HG02885 (cell line): ENCODE data around the gene INTS12.
"Not testable (repeated sequence)": the region's sequence is repeated elsewhere in the genome, so short reads cannot be mapped to it uniquely, and the experiment has no call there.

ENCODE experiments used
- ATAC-seq: cut with Tn5 transposase; IDR thresholded peaks from one replicate; pipeline ENCODE4 v1.9.1; 2021; ENCODE audit warnings: mild to moderate bottlenecking; ENCODE audit not compliant: unreplicated experiment, poor library complexity

Gene INTS12, protein sequence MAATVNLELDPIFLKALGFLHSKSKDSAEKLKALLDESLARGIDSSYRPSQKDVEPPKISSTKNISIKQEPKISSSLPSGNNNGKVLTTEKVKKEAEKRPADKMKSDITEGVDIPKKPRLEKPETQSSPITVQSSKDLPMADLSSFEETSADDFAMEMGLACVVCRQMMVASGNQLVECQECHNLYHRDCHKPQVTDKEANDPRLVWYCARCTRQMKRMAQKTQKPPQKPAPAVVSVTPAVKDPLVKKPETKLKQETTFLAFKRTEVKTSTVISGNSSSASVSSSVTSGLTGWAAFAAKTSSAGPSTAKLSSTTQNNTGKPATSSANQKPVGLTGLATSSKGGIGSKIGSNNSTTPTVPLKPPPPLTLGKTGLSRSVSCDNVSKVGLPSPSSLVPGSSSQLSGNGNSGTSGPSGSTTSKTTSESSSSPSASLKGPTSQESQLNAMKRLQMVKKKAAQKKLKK

GRCh38 chr4:105708181-105709080 lies at the start of gene INTS12, which contains the start of gene GSTCD:
INTS12 (minus strand) TSS chr4:105708689; CDS start chr4:105700005, 8,684 bp downstream.
GSTCD (plus strand) TSS chr4:105708784; CDS start chr4:105717614, 8,830 bp downstream.
- ATAC-seq: peak; percentile 80

DNA sequence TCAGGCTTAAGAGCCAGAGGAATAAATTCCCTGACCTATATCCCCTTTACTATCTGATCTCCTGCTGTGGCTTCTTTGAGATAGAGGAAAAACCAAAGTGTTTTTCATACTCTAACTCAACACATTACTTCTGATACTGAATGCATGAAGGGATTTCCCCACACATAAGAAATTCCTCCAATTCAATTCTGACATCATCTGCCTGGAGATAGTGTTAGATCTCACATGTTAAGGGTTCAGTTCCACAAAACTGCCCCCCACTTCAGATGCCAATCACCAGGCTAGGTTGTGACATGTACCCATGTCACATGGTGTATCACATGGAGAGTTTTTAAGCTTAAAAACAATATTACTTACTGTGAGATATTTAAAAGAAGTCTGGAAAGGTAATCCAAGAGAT lies 46.9 kb upstream of the INTS12 start:
- ATAC-seq: no peak

DNA sequence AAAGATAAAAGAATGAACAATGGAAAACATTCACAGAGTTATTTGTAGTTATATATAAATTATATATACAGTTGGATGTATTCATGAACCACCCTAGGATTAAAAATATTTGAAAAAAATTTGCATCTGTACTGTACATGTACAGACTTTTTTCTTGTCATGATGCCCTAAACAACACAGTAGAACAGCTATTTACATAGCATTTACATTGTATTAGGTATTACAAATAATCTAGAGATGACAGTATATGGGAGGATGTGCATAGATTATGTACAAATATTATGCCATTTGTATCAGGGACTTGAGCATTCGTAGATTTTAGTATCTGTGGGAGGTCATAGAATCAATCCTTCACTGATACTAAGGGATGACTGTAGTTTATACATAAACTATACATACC lies 44.9 kb upstream of the INTS12 start:
- no peak for ATAC-seq

GRCh38 chr4:105751718-105752299 lies 43.3 kb upstream of the INTS12 start:
- peak; percentile 66 for ATAC-seq

- peak; percentile 31 for ATAC-seq
These were observed 39.7 kb upstream of the INTS12 start for GRCh38 chr4:105748222-105748621.

DNA sequence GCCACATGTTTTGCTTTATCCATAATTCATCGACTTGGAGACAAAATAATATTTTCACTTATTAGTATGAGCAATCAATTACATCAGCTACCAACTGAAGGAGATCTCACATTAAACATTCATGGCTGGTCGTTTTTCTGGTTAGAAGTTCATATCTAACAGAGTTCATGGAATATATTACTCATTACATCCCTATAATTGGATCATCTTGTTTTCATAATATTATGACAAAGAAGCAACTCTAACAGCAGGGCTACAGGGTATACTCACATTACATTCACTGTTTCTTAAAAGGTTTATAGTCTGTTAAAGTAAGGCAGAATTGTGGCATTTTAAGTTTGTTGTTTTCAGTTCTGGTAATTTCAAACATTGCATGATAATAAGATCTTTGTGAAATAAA lies 33.1 kb upstream of the INTS12 start:
- ATAC-seq: no peak

DNA sequence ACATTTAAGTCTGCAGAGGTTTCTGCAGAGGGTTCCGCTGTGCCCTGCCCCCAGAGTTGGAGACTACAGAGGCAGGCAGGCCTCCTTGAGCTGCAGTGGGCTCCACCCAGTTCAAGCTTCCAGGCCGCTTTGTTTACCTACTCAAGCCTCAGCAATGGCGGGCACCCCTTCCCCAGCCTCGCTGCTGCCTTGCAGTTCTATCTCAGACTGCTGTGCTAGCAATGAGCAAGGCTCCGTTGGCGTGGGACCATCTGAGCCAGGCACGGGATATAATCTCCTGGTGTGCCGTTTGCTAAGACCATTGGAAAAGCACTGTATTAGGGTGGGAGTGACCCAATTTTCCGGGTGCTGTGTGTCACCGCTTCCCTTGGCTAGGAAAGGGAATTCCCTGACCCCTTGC lies 26.7 kb upstream of the INTS12 start:
- not testable (repeated sequence) for ATAC-seq

DNA sequence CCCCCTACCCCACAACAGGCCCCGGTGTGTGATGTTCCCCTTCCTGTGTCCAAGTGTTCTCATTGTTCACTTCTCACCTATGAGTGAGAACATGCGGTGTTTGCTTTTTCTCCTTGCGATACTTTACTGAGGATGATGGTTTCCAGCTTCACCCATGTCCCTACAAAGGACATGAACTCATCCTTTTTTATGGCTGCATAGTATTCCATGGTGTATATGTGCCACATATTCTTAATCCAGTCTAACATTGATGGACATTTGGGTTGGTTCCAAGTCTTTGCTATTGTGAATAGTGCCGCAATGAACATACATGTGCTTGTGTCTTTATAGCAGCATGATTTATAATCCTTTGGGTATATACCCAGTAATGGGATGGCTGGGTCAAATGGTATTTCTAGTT lies 21.4 kb upstream of the INTS12 start:
- not testable (repeated sequence) for ATAC-seq

GRCh38 chr4:105725623-105726022 lies 17.1 kb upstream of the INTS12 start:
- ATAC-seq: no peak

DNA sequence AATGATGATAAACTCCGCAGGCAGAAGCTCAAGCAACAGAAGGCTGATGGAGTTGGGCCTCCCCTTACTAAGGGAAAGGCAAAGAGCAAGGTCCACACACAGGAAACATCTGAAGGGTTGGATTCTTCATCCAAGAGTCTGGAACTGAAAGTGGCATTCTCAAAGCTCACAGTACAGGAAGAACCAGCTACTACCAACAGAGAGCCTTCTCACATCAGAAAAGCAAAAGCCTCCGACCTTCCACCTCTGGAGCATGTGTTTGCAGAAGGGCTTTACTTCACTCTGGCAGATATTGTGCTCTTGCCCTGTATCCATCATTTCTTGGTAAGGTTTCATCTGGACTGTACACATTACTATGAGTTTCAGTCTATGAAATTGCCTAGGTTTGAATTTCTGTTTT lies 10.7 kb upstream of the INTS12 start:
- ATAC-seq: no peak

DNA sequence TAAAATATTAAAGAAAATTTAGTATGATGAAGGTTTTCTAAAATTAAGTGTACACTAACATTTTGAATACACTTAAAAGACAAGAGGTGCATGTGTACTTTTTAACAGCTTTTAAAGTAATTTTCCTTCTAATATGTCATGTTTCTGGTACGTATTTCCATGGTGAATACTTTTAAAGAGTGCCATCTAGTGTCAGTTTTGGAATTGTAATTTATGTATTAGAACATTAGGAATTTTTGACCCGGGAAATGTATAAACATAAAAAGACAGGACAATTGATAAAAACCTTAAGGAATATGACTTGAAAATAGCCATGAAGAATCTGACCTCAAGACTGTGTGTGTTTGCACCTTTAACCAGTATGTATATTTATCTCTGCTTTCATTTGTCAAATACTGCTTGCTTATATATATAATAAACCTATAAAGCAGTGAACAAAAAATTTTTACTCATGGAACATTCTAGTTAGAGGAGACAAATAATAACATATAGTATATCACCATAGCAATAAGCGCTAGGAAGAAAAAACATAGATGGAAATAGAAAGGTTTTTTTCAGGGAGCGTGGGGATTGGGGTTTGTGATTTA lies 7.3 kb upstream of the INTS12 start:
- ATAC-seq: no peak

GRCh38 chr4:105714932-105715331 lies 6.4 kb upstream of the INTS12 start:
- ATAC-seq: no peak

DNA sequence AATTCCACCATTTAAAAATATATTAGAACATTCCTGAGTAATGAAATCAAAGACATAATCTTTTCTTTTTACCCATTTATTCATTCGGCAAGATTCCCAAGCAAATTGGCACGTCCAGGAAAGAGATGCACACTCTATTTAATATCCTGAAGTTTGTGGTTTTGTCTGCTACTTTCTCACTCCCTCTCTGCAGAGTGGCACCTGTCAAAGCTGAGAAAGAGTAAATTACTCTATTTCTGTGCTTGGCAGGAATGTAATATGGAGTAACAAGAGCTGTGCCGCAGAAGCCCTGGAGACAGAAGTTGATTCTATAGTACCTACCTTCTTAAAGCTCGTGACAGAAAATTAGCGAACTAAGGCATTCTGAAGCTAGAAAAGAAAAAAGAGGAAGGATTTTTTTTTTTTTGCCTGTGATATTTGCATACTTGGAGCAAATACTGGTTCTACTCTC lies 5.6 kb upstream of the INTS12 start:
- ATAC-seq: peak; percentile 71

- no peak for ATAC-seq
These were observed 4.3 kb upstream of the INTS12 start for GRCh38 chr4:105712766-105713165.

DNA sequence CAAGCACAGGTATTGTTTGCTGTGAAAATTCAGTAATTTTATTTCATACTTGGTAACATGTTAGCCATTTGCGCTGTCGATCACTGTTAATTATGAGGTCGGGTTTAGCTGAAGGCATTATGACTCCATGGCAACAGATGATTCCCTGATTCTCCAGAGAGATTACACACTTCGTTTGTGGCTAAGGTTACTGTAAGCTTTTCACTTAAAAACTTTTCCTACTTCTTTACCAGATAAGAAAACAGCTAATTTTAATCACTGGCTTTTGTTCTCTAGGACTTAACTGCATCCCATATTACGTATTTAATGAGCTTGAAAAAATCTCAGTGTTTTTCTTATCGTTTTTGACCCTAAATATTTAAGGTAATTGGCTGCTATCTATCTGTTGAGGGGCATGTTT lies 2.2 kb upstream of the INTS12 start:
- ATAC-seq: no peak

DNA sequence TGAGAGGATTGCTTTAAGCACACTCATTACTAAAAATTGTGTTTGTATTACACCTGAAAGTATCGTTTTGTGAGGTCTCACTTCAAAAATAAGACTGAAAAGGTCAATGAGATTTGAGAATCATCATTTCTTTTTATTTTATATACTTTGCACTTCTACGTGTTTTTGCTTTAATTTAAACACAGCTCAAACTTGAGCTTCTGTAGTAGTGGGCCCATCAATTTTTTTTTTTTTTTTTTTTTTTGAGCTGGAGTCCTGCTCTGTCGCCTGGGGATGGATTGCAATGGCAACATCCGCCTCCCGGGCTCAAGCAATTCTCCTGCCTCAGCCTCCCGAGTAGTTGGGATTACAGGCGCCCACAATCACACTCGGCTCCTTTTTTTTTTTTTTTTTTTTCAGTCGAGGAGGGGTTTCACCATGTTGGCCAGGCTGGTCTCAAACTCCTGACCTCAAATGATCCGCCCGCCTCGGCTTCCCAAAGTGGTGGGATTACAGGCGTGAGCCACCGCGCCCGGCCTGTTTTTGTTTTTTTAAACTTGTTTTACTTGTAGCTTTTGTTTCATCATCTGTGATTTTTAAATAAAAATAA lies 1.6 kb upstream of the INTS12 start:
- no peak for ATAC-seq

DNA sequence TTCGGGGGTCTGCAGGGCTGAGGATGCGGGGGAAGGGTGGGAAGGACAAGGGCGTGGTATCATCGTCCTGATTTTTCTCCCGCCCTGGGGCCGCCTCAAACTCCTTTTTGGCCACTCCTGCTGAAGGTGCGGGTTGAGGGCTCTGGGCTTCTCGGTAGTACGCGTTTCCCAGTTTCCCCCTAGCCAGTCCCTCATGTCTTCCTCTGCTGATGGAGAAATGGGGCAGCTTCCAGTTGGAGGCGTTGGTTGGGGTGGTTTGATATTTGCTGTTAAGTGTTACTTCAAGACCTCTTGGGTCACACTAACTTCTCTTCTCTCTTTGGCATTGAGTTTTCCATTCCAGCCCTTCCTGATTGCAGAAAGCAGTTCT lies 577 bp upstream of the INTS12 start:
- ATAC-seq: peak; percentile 42

- ATAC-seq: no peak
These were observed 708 bp downstream of the INTS12 start for GRCh38 chr4:105707782-105708180.

DNA sequence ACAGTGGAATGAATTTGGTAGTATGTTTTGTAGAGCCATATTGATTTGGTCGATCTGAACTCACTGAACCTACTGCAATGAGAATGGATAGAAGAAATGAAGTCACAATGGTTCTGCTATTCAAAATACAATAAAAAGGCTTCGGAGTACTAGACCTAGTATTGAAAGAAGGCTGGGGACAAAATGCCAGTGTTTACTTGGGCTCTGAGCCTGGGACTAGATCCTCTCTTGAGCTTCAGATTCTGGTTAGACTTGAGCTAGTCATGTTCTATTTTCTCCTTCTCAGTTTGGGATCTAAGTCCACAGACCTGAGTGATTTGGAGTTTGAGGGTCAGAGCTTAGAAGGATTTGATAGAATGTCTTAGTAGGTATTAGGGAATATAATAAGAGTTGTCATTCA lies 9.9 kb downstream of the INTS12 start:
- ATAC-seq: no peak

DNA sequence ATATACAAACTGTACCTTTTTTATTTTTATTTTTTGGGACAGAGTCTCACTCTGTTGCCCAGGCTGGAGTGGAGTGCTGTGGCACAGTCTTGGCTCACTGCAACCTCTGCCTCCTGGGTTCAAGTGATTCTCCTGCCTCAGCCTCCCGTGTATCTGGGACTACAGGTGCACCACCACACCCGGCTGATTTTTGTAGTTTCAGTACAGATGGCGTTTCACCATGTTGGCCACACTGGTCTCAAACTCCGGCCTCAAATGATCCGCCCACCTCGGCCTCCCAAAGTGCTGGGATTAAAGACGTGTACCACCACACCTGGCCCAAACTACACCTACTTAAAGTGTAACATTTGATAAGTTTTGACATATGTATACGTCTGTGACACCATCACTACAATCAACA lies 12.7 kb downstream of the INTS12 start:
- not testable (repeated sequence) for ATAC-seq
